Ureter (tissue), 1 donor: Measurements from ENCODE around the gene STK11IP. TPM values are rescaled to one million over a fixed set of nuclear protein-coding genes. Genes with fewer than 3 reads are reported as not detected.
A peak's percentile ranks its signal among the peaks of the same experiment; 100 is the strongest.

Source experiments
- DNase-seq: peaks from one replicate; pipeline ENCODE4 v3.0.0-alpha.2; 2020; ENCODE audit warnings: low spot score
- total RNA-seq: library from RNA; stranded (reverse); gene quantifications from one replicate; pipeline ENCODE4 v1.2.4, GENCODE V29; 2023
- donor health status: DM: yes; HTN: yes; CAD: no.

Gene STK11IP
- total RNA-seq, 1 donor from 2014 or later: 39.5 TPM

- peak; percentile 36 for DNase-seq
Observed at GRCh38 chr2:219562049-219563020, 35.3 kb upstream of the STK11IP start.

GRCh38 chr2:219563271-219563928 is 34.3 kb upstream of the STK11IP start:
- peak; percentile 36 for DNase-seq

- no peak for DNase-seq
Observed at GRCh38 chr2:219565130-219566080, 32.3 kb upstream of the STK11IP start.

GRCh38 chr2:219566640-219567039 is 31.0 kb upstream of the STK11IP start:
- DNase-seq: no peak

- no peak for DNase-seq
Observed at GRCh38 chr2:219567131-219567530, 30.5 kb upstream of the STK11IP start.

- DNase-seq: no peak
Observed at GRCh38 chr2:219567791-219568361, 29.8 kb upstream of the STK11IP start.

GRCh38 chr2:219569041-219569440 is 28.6 kb upstream of the STK11IP start:
- no peak for DNase-seq

GRCh38 chr2:219569635-219570034 is 28.0 kb upstream of the STK11IP start:
- DNase-seq: no peak

- no peak for DNase-seq
Observed at GRCh38 chr2:219570194-219570923, 27.3 kb upstream of the STK11IP start.

- no peak for DNase-seq
Observed at GRCh38 chr2:219570924-219571310, 26.7 kb upstream of the STK11IP start.

- peak; percentile 74 for DNase-seq
Observed at GRCh38 chr2:219571311-219572236, 26.1 kb upstream of the STK11IP start, which contains the start of gene OBSL1. Gene OBSL1 (minus strand): TSS chr2:219571539. CDS start chr2:219571232, 307 bp downstream.

GRCh38 chr2:219572237-219573001 is 25.2 kb upstream of the STK11IP start, which contains the start of gene INHA:
Gene INHA (plus strand): TSS chr2:219572310. CDS start chr2:219572375, 65 bp downstream.
- no peak for DNase-seq

- DNase-seq: no peak
Observed at GRCh38 chr2:219573166-219573565, 24.5 kb upstream of the STK11IP start.

GRCh38 chr2:219574484-219575311 is 23.0 kb upstream of the STK11IP start:
- no peak for DNase-seq

- no peak for DNase-seq
Observed at GRCh38 chr2:219575566-219576504, 21.8 kb upstream of the STK11IP start.
